ENCODE results near the gene NMB.

NMB gene

DNA sequence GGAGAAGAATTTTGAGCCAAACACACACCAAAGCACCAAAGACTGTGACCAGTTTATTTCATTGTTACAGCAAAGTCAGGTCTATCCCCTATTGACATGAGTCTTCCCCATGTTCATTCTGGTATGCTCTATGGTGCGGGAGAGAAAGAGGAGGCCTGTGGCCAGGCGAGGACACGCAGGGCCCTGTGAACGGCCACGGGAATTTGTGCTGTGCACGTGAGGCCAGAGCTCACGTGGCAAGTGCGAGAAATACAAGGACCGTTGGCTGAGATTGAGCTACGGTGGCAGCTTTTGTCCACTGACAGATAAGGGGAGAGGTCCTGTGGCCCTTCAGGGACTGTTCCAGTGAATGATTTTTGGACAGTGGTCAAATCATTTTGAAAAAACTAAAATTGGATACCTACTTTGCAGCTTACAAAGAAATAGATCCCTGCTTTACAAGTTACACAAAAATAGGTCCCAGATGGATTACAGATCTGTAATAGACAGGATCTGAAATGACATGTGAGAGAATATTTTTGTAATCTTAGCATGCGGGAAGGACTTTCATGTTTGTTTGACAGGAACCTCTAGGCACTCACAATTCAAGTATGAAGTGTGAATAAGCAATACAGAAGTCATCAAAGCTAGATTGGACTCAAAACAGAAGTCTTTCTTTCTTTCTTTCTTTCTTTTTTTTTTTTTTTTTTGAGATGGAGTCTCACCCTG is 48.0 kb downstream of the NMB start:
- DNase-seq, result no peak

DNA sequence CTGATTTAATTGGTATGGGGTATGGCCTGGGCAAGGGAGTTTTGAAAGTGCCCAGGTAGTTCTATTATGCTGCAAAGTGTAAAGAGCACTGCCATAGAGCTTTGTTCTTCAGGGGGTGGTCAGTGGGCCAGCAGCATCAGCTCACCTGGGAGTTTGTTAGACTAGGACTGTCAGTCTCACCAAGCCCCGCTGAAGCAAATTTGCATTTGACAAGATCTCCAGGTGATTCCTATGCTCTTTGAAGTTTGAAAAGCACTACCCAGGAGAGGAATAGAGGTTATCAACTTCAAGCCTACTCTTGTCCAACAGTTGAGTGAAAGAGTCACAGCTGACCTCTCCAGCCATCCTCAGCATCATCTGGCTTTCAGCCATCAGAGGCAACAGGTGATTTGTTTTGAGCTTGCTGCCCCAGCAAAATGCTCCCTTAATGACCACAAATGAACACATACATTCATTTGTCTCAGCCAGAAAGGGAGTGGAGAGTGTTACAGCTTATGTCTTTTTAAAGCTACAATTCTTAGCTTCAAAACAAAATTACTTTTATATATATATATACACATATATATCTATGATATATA is 49.2 kb downstream of the NMB start:
- DNase-seq, result no peak

DNA sequence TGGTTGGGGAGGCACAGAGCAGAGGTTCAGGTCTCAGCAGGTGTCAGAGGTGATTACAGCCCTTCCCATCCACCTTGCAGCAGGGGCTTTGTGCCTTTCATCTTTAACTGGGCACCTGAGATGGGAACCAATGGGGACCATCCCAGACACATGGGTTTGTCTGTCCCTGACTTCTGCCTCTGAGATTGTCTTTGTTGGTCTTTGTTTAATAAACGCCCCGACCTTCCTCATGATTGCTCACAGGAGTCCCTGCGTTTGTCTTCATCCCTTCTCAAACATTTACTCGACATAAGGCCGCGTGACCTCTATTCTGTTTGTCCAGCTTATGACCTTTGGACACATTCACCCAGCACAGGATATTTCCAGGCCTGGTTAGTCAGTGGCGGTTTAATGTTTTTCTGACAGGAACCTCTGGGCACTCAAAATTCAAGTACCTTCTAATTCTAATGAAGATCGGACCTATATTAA is 51.3 kb downstream of the NMB start:
- DNase-seq, result no peak

DNA sequence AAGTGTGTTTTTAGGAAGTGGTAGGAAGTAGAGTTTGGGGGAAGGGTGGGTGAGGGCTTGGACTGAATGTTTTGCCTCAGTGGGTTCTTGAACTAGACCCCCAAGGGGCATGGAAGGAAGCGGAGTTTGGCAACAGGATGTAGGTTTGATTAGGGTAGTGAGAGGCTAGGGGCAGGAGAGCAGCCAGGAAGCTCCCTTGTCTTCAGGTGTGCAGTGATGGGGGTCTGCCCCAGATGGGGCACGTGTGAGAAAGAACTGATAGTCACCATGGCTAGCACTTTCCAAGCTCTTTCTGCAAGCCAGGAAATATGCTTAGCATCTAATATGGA is 52.5 kb downstream of the NMB start:
- DNase-seq, result no peak
